ENCODE results near the gene NPSR1.
"Not testable (repeated sequence)": the region's sequence is repeated elsewhere in the genome, so short reads cannot be mapped to it uniquely, and the experiment has no call there.

The NPSR1 gene

GRCh38 chr7:34758111-34758601, 100.1 kb downstream of the NPSR1 start:
- DNase-seq (ENCODE audit: low read depth in 2 of 2), result no peak

GRCh38 chr7:34759477-34760125, 101.6 kb downstream of the NPSR1 start:
- peak in 1 of 2 experiments; percentile 19 for DNase-seq (ENCODE audit: low read depth in 2 of 2)

- no peak for DNase-seq (ENCODE audit: low read depth in 2 of 2)
Measured at GRCh38 chr7:34760271-34760670, 102.3 kb downstream of the NPSR1 start.

DNA sequence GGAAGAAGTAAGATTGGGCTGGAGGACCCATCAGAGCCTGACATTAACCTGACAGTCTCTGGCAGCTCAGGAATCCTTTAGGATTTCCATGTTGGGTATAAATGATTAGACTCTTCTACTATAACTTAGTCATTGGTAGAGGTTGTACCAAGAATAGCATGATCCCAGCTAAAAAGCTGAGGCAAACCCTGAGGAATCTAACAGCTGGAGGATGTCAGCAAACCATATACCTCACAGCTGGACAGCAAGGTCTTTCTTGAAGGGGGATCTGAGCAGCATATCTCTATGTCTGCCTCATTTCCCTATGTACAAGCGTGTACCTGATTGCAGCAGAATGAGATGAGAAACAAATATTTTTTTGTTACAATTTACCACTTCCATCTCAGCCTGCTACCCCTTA, 103.2 kb downstream of the NPSR1 start:
- no peak for DNase-seq (ENCODE audit: low read depth in 2 of 2)

DNA sequence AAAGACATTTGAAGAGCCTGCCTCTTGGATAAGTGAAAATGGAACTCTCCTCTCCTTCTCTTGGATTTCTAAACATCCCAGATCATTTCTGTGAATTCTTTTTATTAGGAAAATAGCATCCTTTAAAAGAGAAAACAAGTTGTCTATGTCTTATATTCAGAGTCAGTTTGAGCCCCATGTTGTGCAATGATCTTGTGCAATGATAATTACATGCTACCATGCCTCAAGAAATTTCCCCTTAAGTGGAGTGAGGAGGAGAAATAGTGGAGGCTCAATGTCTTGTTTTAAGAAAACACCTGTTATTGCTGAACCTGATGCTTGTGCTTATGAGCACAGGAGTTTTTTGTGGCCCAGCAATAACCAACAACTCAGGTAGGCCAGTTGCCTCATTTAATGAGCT, 103.6 kb downstream of the NPSR1 start:
- DNase-seq (ENCODE audit: low read depth in 2 of 2), result no peak

GRCh38 chr7:34762764-34763163, 104.7 kb downstream of the NPSR1 start:
- no peak for DNase-seq (ENCODE audit: low read depth in 2 of 2)

DNA sequence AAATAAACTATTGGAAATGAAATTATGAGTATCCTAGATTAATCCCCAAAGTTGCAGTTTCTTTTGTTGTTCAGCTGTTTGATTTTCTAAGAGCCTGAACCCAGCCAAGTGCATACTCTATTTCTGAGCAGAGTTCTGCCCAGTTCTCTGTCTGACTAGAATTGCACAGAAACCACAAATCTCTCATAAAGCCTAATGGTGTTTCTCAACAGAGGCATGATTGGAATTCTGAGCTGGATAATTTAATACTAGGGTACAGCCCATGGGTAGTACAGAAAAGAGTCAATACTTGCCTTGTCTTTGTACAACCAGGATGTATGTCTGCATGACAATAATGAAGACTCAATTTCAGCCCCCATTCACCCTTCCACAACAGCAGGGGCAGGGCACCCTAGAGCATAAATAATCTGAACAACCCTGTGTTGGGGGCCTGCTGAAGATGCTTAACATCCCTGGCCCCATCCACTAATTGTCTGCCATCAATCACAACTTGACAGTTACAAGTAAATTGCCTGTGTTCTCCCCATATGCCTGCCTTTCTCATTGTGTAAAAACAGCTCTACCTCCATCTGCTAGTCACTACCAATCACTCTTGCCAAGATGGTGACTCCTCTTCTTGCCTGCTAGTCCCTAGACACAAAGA, 114.4 kb downstream of the NPSR1 start:
- DNase-seq (ENCODE audit: low read depth in 2 of 2), result no peak

DNA sequence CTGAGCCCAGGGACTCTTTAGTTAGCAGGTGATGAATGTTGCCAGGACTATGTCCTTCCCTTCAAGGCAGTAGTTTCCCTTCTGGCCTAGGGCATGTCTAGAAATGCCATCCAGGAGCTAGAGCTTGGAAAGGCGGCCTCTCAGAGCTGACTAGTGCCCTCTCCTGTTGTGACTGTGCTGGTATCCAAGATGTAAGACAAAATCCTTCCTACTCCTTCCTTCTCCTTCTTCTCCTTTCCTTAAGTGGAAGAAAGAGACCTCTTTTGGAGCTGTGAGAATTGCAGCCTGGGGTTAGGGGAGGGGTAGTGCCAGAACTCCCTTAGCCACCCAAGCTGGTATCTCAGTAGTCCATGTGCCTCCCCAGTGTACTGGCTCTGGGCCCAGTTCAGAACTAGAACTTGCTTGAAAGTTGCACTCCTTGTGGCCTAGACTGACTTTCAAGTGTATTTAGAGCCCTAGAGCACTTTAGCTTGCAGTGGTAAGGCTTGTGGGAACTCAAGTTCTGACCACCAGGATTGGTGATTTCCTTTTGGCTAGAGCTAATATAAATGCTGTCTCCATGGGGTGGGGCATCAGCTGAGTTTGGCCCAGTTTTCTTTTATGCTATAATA, 118.8 kb downstream of the NPSR1 start:
- DNase-seq (ENCODE audit: low read depth in 2 of 2), result no peak

DNA sequence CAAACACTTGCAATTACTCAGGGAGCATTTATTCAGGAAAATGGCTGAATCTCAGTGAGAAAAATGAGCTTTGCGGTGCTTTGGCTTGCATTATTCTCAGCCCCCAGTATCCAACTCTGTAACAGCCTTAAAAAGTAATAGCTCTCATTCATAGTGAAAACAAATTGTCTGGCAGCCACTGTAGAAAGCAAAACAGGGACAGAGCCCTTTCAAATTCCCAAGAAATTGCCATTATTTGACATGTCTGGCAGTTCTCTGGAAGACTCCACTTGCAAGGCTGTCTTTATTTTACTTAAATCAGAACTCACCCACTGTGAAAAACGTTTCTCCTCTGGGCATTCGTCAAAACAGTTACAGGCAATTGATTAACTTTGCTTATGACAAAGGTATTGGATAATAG, 122.5 kb downstream of the NPSR1 start:
- DNase-seq (ENCODE audit: low read depth in 2 of 2), result no peak

DNA sequence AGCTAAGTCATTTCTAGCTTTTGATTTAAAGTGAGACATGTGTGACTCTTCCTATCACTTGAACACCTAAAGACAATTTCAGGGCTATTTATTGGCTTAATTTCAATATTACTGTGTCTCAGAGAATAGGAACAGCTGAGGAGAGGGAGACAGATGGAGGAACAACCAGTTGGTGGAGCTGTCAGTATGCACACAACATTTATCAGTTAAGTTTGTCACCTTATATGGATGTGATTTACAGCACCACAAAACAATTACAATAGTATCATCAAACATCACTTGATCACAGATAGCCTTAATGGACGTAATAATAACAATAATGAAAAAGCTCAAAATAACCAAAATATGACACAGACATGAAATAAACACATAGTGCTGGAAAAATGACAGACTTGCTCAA, 129.6 kb downstream of the NPSR1 start:
- DNase-seq (ENCODE audit: low read depth in 2 of 2), result no peak

DNA sequence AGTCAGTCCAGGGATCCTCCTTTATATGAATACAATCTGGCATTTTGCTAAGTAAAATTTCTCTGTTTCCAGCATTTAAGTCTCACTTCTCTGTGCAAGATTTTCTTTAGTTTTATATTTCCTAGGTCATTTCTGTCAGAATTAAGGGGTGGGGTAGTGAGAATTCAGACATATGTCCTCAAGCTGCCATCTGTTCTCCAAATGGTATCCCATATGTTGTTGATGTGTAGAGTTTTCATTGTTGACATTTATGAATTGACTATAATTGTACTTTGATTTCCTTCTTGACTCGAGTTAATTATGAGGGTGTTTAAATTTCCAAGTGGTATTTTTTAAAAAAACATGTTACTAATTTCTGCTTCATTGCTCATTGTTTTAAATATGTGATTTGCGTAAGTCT, 148.8 kb downstream of the NPSR1 start:
- DNase-seq (ENCODE audit: low read depth in 2 of 2), result no peak

DNA sequence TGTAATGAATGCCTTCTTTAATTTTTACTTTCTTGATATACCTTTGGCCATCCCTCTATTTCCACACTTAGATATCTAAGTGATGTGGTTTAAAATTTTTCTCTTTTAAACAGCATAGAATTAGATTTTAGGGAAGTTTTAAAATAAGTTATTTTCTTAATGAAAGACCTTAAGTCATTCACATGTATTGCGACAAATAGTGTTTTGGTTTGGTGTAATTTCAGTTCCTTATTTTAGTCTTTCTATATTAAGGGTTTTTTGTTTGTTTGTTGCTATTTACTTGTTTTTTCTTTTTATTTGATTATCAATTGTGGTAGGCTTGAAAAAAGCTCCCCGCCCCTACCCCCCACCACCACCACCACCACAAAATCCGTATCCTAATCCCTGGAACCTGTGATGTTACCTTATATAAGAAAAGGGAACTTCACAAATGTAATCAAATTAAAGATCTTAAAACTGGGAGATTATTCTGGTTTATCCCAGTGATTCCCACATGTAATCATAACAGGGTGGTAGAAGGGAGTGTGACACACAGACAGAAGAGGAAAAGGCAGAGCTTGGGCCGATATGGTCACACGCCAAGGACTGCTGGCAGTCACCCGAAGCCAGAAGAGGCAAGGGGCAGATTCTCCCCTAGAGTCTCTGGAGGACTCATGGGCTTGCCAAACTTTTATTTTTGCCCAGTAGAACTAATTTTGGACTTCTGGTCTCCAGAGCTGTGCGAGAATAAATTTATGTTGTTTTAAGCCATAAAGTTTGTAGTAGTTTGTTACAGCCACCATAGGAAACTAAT, 149.7 kb downstream of the NPSR1 start:
- no peak for DNase-seq (ENCODE audit: low read depth in 2 of 2)

DNA sequence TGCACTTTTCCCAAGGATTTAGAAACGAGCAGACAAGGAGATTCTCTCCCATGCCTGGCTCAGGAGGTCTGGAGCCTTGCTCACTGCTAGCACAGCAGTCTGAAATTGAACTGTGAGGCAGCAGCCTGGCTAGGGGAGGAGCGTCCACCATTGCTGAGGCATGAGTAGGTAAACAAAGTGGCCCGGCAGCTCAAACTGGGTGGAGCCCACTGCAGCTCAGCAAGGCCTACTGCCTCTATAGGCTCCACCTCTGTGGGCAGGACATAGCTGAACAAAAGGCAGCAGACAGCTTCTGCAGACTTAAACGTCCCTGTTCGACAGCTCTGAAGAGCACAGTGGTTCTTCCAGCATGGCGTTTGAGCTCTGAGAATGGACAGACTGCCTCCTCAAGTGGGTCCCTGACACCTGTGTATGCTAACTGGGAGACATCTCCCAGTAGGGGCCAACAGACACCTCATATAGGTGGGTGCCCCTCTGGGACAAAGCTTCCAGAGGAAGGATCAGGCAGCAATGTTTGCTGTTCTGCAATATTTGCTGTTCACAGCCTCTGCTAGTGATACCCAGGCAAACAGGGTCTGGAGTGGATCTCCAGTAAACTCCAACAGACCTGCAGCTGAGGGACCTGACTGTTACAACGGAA, 156.3 kb downstream of the NPSR1 start:
- not testable (repeated sequence) for DNase-seq (ENCODE audit: low read depth in 2 of 2)

GRCh38 chr7:34821932-34822558, 164.0 kb downstream of the NPSR1 start:
- DNase-seq (ENCODE audit: low read depth in 2 of 2), result no peak

DNA sequence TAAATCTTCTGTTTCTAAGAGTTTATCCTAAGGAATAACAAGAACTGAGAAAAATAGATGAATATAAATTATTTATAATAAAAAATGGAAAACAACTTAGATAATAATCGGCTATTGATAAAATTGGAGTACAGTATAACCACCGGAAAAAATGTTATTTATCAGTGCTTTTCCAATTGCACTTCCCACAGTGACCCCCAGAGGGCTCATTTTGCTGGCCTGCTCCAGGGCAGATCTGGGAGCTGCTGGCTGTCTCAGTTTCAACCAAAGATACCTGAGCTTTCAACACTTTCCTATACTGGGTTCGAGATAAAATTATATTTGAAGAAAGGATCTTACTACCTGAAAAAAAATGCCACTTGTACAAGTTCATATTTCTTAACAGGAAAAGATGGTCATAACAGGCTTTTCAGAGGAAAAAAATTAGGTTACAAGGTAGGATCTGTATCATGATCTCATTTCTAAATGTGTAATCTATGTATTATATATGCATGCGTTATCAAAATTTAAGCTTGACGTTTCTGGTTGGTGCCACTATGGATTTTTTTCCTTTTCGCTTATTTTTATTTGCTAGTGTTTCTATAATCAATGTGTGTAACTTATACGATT, 165.7 kb downstream of the NPSR1 start:
- DNase-seq (ENCODE audit: low read depth in 2 of 2), result no peak

DNA sequence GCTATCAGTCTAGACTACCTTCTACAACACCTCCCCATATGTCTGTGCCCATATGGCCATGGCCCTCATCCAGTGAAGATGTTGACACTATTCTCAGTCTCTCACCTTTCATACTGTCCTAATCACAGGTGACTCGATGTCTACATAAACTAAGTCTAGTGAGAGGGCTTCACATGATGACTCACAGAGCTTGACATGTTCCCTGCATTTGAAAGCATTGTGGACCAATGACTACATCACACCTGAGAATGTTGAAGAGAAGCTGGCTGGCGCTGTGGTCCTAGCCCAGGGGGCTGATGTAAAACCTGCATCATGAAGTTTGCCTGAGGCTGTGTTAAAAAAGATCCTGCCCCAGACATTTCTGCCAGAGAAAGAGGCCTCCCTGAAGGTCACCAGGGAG, 167.2 kb downstream of the NPSR1 start:
- DNase-seq (ENCODE audit: low read depth in 2 of 2), result no peak

DNA sequence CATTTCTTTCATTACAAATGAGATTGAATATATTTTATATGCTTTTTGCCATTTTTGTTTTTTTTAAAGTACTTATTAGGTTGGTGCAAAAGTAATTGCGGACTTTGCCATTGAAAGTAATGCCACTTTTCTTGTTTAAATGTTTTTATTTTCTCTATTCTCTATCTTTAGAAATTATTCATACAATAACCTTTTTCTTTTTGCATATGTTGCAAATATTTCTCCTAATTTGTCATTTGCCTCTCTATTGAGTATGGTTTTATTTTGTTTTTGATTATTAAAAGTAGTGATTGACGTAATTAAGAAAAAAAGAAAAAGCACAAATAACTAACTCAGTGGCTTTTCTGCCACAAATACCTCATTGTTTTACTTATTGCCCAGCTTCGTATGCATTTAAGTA, 172.4 kb downstream of the NPSR1 start:
- no peak for DNase-seq (ENCODE audit: low read depth in 2 of 2)

GRCh38 chr7:34831436-34831835, 173.4 kb downstream of the NPSR1 start:
- no peak for DNase-seq (ENCODE audit: low read depth in 2 of 2)

DNA sequence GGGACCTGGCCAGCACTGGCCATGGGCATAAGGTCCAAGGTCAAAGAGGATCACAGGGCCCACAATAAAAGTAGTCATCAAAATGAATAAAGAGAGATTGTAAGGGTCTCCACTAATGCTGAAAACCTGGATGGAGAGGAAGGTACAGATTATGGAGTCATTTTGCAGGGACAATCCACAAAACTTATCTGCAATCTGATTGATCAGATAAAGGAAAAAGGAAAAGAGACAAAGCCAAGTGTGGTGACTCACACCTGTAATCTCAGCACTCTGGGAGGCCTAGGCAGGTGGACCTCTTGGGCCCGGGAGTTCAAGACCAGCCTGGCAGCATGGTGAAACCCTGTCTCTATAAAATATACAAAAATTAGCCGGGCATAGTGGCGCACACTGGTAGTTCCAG, 174.0 kb downstream of the NPSR1 start:
- no peak for DNase-seq (ENCODE audit: low read depth in 2 of 2)

DNA sequence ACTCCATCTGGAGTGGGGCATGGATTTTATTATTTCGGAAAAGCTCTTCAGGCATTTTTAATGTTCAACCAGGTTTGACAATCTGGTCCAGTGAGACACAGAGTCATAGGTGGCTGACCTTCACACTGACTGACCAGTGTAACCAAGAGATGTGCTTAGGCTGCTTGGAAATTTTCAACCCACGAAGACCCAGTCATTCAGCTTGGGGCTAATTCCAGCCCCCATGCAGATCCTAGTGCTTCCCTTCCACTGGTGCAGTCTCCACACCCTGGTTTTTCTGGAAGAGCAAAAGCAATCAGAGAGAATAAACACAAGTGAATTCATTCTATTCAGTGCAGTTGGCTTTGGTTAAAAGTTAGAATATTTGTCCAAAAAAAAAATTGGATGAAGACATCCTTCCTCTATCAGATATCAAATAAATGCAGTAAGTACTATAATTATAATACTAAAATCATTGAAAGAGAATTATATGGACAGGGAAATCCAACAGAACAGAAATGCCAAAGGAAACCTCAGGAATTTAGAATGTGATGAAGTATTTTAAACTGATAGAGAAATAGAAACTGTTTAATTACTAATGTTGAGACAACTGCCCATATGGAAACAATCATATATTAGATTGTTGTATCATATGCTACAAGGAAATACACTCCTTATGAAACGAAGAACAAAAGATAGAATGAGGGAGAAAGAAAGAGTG, 178.0 kb downstream of the NPSR1 start:
- DNase-seq (ENCODE audit: low read depth in 2 of 2), result peak; percentile 38 to 55

All from fibroblast of skin of left biceps (primary cell).